ENCODE measurements around the gene SHOC2.

SHOC2 gene

GRCh38 chr10:111034598-111035310, 115.3 kb downstream of the SHOC2 start:
- Histone ChIP-seq H3K4me3 (ENCODE audit: low read length) (no peak overlapping the region), H3K9me3 (ENCODE audit: low read length) (peaks cover 10% of the 10 kb centered on the region), H3K27me3 (ENCODE audit: insufficient read depth, low read length) (no peaks in the 10 kb centered on the region)

DNA sequence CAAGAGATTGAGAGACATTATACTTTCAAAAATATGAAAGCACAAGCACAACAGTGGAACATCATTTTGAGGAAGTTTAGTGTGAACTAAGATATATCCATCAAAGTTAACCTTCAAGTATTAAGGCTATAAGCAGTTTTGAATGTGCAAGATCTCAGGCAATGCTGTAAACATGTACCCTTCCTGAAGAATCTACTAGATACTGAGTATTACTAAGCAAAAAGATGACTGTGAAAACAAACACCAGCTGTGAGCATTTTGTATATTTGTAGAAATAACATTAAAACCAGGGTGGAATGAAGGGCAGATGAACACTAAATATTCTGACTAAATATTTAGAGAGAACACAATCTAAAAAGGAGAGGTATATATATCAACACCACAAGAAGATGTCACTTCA, 116.1 kb downstream of the SHOC2 start:
- no peaks in the 10 kb centered on the region for H3K4me1 ChIP-seq (ENCODE audit: insufficient read depth, low read length)
- H3K4me3 ChIP-seq (ENCODE audit: low read length): no peak overlapping the region
- no peaks in the 10 kb centered on the region for H3K36me3 ChIP-seq (ENCODE audit: insufficient read depth, low read length)
- H3K27me3 ChIP-seq (ENCODE audit: insufficient read depth, low read length): no peaks in the 10 kb centered on the region
- peaks cover 10% of the 10 kb centered on the region for H3K9me3 ChIP-seq (ENCODE audit: low read length)
- no peak overlapping the region for H2AFZ ChIP-seq (ENCODE audit: low read depth, low read length)

More at GRCh38 chr10:111034598-111035310, 115.3 kb downstream of the SHOC2 start:
- H3K4me1 ChIP-seq (ENCODE audit: insufficient read depth, low read length): no peaks in the 10 kb centered on the region
- H2AFZ ChIP-seq (ENCODE audit: low read depth, low read length): no peak overlapping the region
- no peaks in the 10 kb centered on the region for H3K36me3 ChIP-seq (ENCODE audit: insufficient read depth, low read length)

GRCh38 chr10:111037858-111038257, 118.5 kb downstream of the SHOC2 start:
- peaks cover 10% of the 10 kb centered on the region for H3K9me3 ChIP-seq (ENCODE audit: low read length)
- no peak overlapping the region for H3K4me3 ChIP-seq (ENCODE audit: low read length)
- H3K36me3 ChIP-seq (ENCODE audit: insufficient read depth, low read length): no peaks in the 10 kb centered on the region
- no peaks in the 10 kb centered on the region for H3K4me1 ChIP-seq (ENCODE audit: insufficient read depth, low read length)
- H2AFZ ChIP-seq (ENCODE audit: low read depth, low read length): no peak overlapping the region
- no peaks in the 10 kb centered on the region for H3K27me3 ChIP-seq (ENCODE audit: insufficient read depth, low read length)

- no peaks in the 10 kb centered on the region for H3K4me1 ChIP-seq (ENCODE audit: insufficient read depth, low read length)
- no peak overlapping the region for H2AFZ ChIP-seq (ENCODE audit: low read depth, low read length)
- no peak overlapping the region for H3K4me3 ChIP-seq (ENCODE audit: low read length)
- H3K9me3 ChIP-seq (ENCODE audit: low read length): peaks cover 12% of the 10 kb centered on the region
- H3K27me3 ChIP-seq (ENCODE audit: insufficient read depth, low read length): no peaks in the 10 kb centered on the region
- no peaks in the 10 kb centered on the region for H3K36me3 ChIP-seq (ENCODE audit: insufficient read depth, low read length)
These were observed 120.1 kb downstream of the SHOC2 start for GRCh38 chr10:111039522-111039921.

- no peaks in the 10 kb centered on the region for H3K27me3 ChIP-seq (ENCODE audit: insufficient read depth, low read length)
These were observed 137.6 kb downstream of the SHOC2 start for GRCh38 chr10:111057006-111057405.

More at GRCh38 chr10:111057006-111057405, 137.6 kb downstream of the SHOC2 start:
- no peak overlapping the region for H3K4me3 ChIP-seq (ENCODE audit: low read length)
- no peak overlapping the region for H2AFZ ChIP-seq (ENCODE audit: low read depth, low read length)
- no peaks in the 10 kb centered on the region for H3K4me1 ChIP-seq (ENCODE audit: insufficient read depth, low read length)
- peaks cover 2% of the 10 kb centered on the region for H3K9me3 ChIP-seq (ENCODE audit: low read length)
- H3K36me3 ChIP-seq (ENCODE audit: insufficient read depth, low read length): no peaks in the 10 kb centered on the region

Measured in neuron (in vitro differentiated cells).